ENCODE results near the gene NRL.
A peak's percentile ranks its signal among the peaks of the same experiment; 100 is the strongest.
"Not testable (repeated sequence)": the region's sequence is repeated elsewhere in the genome, so short reads cannot be mapped to it uniquely, and the experiment has no call there.

Gene NRL

DNA sequence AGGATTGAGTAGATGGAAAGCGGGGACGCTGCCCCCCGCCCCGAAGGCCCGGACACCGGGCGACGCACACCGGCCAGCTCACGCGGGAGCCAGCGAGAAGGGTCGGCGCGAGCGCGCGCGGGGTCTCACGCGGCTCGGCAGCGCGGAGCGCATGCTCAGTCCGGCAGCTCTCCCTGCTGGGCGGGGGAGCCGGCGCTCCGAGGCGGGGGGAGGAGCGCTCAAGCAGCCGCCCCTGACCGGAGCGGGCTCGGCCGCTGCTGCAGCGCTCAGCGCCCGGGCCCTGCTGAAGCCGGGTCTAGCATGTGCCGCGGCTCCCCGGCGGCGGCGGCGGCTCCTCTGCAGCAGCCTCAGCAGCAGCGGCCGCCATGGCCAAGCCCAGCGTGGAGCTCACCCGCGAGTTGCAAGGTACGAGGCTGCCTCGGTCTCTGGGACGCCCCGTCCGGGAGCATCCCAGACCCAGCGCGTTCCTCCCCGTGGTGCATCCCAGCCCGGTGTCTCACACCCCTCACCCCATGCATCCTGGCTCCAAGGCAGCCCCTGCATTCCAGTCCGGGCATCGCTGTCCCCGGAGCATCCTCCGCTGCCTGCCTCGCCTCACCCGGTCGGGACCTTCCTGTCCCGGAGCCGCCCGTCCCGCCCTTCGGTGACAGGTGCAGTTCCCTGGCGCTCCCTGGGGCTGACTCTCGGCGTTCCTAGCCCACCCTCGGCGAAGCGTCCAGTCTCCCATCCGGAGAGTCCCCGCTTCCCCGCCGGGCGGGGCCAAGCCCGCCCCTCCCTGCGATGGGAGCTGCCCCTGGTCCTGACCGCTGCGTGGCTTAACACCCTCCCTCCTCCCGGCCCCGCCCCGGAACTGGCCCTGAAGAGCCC is 62.7 kb downstream of the NRL start, which contains the start of gene CARMIL3:
TSS of gene CARMIL3 (plus strand) at position 221 of the 867 bp plus-strand sequence. CDS start at position 366, 145 bp downstream.
- peak; percentile 74 for DNase-seq (ENCODE audit: low spot score)

DNA sequence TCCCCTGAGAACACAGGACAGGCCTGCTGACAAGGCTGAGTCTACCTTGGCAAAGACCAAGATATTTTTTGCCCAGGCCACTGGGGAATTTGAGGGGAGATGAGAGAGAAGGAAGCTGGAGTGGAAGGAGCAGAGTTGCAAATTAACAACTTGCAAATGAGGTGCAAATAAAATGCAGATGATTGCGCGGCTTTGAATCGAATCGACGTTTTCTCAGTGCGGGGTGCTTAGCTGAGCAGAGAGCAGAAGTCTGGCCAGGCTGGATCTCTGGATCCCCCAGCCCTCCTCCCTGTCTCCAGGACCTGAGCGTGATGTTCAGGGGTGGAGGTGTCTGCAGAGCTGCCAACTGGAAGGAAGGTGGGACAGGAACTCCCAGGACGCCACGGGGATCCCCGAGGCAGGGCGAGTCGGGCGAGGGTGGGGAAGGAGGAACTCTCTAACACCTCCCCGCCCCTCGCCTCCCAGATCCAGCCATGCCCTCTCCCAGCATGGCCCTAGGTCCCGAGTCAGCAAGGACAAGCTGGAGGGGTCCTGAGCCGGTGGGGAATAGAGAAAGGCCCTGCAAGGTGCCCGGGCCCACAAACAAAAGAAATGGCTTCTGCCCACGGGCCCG is 63.5 kb downstream of the NRL start:
- DNase-seq (ENCODE audit: low spot score): no peak

DNA sequence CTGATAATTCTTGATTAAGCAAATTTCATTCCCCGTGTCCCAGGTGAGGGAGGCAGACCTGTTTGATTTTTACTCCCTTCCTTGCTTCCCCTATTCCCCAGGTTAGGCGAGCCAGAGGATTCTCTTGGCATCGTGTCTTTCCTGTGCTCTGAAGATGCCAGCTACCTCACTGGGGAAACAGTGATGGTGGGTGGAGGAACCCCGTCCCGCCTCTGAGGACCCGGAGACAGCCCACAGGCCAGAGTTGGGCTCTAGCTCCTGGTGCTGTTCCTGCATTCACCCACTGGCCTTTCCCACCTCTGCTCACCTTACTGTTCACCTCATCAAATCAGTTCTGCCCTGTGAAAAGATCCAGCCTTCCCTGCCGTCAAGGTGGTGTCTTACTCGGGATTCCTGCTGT is 64.0 kb downstream of the NRL start:
- DNase-seq (ENCODE audit: low spot score): not testable (repeated sequence)

DNA sequence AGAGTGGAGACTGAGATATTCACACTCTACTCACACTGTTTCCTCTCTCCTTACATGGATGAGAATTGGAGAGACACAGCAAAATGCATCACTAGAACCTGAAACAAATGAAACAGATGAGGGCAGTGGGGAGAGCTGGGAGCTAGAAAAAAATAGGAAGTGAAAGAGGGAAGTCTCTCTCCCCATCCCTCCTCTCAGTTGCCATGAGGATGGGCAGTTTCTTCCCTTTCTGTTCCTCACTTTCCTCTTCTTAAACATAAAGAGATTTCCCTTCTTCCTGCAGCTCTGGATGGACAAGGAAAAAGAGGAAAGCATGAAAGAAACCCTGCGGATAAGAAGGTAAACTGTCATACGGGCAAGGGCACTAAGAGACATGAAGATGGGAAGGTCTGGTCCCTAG is 65.7 kb downstream of the NRL start:
- not testable (repeated sequence) for DNase-seq (ENCODE audit: low spot score)

DNA sequence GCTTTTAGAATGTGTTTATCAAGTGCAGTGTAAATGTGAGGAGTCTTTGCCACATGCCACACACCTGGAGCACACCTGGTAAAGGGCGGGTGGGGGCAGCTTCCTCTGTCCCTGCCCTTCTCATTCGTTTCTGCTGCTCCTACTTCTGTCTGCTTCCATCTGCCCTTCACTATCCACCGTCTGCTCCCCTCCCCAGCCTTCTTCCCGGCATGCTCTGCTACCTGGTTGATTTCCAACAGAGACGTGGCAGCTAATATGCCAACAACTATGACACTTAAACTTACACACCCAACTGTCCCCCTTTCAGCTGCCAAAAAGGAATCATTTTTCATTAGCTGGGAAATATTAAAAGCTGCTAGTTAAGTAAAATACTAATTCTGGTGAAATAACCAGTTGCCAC is 72.0 kb downstream of the NRL start:
- DNase-seq (ENCODE audit: low spot score): no peak

DNA sequence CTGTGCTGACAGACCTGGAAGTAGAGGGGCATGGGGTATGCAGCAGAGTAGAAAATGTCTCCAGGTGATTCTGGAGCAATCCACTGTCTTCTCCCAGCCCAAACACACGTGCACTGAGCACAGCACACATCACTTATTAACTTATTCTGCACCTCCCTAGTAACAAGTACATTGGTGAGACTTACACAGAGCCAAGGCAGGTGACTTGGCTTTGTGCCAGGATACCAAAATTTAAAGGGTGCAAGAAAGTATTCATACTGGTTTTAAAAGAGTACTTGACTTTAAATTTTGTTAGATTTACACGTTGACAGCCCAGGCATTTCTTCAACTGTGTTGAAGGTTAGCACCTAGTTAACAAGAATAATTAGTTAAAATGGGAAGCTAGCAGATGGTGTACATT is 74.1 kb downstream of the NRL start:
- no peak for DNase-seq (ENCODE audit: low spot score)

DNA sequence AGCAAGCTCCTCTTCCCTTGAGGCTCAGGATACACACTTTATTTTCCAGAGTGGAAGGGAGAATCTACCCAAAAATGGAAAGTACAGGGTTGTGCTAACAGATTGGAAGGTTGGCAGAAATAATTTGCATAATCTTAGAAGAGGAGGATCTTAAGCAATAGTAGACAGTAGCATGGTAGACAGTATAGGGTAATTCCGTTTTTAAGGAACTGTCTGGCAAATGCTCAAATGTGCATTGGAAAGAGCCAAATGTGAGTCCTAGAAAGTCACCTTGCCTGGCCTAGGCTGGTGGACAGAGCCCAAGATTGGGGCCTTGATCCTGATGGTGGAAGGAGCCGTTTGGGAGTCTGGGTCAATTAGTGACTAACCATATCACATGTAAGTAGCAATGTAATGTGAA is 76.1 kb downstream of the NRL start:
- no peak for DNase-seq (ENCODE audit: low spot score)

DNA sequence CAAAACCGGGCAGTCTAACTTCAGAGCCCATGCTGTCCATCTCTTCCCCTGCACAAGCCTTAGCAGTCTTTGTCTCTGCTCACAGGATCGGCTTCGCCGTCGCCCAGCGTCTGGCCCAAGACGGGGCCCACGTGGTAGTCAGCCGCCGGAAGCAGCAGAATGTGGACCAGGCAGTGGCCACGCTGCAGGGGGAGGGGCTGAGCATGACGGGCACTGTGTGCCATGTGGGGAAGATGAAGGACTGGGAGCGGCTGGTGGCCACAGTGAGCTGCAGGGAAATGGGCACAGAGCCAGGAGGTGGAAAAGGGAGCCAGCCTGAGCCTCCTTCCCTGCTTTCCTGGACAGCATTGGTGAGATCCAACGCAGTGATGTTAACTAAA is 77.1 kb downstream of the NRL start:
- no peak for DNase-seq (ENCODE audit: low spot score)

DNA sequence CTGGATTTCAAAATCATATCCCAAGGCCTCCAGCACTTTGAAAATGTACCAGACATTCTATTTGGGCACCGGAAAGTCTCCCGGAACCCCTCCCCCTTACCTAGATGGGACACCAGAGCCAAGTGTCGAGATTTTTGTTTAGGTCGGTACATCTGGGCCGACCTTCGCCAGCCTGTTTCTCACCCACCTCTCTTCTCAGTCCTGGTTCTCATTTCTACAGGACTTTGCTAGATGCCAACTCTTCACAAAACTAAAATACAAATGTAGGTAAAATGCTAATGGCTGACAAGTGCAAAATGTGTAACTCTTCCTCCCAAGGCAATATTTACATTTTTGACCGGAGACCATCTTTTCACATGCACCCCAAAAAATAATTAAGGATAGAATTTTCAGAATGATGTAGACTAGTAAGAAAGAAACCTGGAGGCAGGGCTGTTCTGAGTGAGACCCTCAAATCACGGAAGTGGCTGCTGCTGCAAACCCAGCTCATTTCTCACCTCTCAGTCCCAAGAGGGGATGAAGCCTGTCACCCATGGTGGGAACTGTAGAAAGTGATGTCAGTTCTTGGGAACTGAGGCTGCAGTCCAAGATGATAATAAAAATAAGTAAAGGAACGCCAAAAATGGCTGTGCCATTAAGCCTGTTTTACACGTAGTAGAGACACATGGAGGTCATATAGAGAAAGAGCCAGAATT is 77.6 kb downstream of the NRL start:
- not testable (repeated sequence) for DNase-seq (ENCODE audit: low spot score)

DNA sequence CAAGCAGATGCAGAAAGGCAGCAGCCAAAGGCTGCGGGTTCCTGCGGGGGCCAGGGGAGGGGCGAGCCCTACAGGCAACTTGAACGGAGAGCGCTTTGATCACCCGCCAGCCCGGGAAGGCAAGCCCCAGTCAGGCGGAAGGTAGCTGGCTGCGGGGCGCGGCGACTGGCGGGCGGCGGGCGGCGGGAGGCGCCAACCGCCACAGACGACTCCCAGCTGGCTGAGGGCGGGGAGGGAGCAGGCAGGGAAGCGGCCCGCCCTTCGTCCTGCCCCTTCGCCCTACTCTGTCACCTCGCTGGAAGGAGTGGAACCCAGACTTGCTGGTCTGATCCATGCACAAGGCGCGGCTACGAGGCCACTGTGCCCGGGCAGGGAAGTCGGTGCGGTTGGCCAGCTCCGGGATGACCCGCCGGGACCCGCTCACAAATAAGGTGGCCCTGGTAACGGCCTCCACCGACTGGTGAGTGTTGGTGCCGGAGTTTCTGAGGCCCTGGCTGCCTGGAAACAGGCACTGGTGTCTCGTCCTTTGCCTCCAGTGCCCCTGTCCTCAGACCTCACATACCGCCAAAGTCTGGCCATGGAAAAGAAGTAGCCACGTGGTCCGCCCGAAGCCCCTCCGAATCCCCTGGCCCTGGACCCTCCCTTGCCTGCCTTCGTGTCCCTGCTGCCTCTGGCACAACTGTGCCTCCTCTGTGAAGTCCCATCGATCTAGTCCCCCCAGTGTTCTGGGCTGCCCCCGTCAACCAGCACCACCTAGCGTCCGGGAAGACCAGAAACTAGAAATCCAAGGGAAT is 78.4 kb downstream of the NRL start:
- DNase-seq (ENCODE audit: low spot score): peak; percentile 72

DNA sequence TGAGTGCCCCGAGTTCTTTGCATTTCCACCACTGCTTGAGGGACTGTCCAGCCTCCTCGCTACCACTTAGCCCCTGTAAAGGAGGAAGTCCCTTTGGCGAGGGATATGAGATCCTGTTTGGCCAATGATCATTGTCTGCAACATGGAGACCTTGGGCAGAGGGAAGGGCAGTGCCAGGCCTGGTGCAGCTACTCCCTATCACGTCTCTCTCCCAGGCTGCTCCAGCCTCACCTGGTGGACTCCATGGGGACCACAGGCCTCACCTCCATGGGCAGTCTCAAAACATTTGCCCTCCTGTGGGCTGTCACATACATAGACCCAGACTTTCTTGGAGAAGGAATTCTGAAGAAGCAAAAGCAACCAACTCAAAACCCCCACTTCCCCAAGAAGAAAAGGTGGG is 79.0 kb downstream of the NRL start:
- not testable (repeated sequence) for DNase-seq (ENCODE audit: low spot score)

DNA sequence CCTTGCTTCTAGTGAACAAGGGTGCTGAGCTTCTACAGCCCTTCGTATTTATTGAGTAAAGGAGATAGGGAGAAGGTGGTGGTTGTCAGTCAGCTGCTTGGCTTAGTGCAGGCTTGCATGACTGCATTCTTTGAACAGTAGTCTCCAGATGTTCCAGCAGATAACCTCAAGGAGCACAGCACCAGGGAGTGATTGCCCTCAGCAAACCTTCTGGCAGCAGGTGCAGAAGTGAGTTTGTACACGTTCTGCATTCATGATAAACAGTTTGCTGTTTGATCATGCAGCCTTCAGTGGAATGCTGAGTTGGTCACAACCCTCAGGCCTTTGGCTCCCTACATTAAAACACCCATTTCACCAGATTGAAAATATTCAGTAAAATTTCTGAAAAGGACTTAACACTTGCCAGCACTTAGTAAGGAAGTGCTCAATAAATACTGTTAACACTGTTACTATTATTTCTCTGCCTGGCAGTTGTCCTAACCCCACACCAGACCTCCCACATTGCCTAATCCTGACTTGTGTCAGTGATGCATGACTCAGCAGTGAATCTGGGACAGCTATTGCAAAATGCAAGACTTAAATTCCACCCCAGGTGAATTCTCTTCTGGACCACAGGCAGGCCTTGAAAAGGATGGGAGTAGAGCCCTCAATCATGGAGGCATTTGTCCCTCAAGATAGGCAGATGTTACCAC is 81.9 kb downstream of the NRL start:
- no peak for DNase-seq (ENCODE audit: low spot score)

DNA sequence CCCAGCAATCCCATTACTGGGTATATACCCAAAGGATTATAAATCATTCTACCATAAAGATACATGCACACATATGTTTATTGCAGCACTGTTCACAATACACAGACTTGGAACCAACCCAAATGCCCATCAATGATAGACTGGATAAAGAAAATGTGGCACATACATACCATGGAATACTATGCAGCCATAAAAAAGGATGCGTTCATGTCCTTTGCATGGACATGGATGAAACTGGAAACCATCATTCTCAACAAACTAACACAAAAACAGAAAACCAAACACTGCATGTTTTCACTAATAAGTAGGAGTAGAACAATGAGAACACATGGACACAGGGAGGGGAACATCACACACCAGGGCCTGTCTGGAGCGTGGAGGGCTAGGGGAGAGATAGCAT is 83.4 kb downstream of the NRL start:
- not testable (repeated sequence) for DNase-seq (ENCODE audit: low spot score)

DNA sequence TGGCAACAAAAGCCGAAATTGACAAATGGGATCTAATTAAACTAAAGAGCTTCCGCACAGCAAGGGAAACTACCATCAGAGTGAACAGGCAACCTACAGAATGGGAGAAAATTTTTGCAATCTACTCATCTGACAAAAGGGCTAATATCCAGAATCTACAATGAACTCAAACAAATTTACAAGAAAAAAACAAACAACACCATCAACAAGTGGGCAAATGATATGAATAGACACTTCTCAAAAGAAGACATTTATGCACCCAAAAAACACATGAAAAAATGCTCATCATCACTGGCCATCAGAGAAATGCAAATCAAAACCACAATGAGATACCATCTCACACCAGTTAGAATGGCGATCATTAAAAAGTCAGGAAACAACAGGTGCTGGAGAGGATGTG is 85.1 kb downstream of the NRL start:
- DNase-seq (ENCODE audit: low spot score): not testable (repeated sequence)

All from NAMALWA (cell line).